Fibroblast of lung (primary cell): ENCODE data around the gene PRX. TPM values are rescaled to one million over a fixed set of nuclear protein-coding genes. Genes with fewer than 3 reads are reported as not detected.

ENCODE experiments used
- DNase-seq, 2 donors: peaks; one replicate each; pipeline versions ENCODE4 v3.0.0 to v3.0.0-alpha.2; 2010; ENCODE audit warnings: low read depth in 2 of 2
- H2AFZ ChIP-seq: 2 replicates; pipeline ENCODE4 v1.5.1; 2012; ENCODE audit warnings: low read length, control low read depth, inconsistent platforms
- H3K27ac ChIP-seq: 2 replicates; pipeline ENCODE4 v1.5.1; 2011; ENCODE audit warnings: low read length, control low read depth; ENCODE audit not compliant: insufficient read depth
- H3K27me3 ChIP-seq: 2 replicates; pipeline ENCODE4 v1.5.1; 2011; ENCODE audit warnings: mild to moderate bottlenecking, low read length; ENCODE audit not compliant: control insufficient read depth, insufficient read depth
- H3K36me3 ChIP-seq: 2 replicates; pipeline ENCODE4 v1.5.1; 2011; ENCODE audit warnings: low read length; ENCODE audit not compliant: control insufficient read depth, insufficient read depth
- H3K4me1 ChIP-seq: 2 replicates; pipeline ENCODE4 v1.5.1; 2011; ENCODE audit warnings: low read length; ENCODE audit not compliant: control insufficient read depth, insufficient read depth; ENCODE audit errors: extremely low read depth
- H3K4me2 ChIP-seq: 2 replicates; pipeline ENCODE4 v1.5.1; 2011; ENCODE audit warnings: low read length, control low read depth; ENCODE audit not compliant: insufficient read depth; ENCODE audit errors: extremely low read depth
- H3K4me3 ChIP-seq, 4 experiments: fragments of 200-600 bp in 1 of 4; sonication (generic) in 1 of 4; replicated peaks in 1 of 4; 2 replicates each; pipeline ENCODE4 v1.5.1; 2011 to 2016; ENCODE audit warnings: low read length in 4 of 4, low read depth in 3 of 4, mild to moderate bottlenecking in 3 of 4, control low read depth in 2 of 4, inconsistent platforms in 1 of 4, mixed read lengths in 1 of 4; ENCODE audit not compliant: insufficient read depth in 1 of 4; ENCODE audit errors: control extremely low read depth in 1 of 4
- H3K79me2 ChIP-seq: 2 replicates; pipeline ENCODE4 v1.5.1; 2012; ENCODE audit warnings: mild to moderate bottlenecking, low read length, inconsistent platforms; ENCODE audit not compliant: control insufficient read depth, insufficient read depth
- H3K9ac ChIP-seq: 2 replicates; pipeline ENCODE4 v1.5.1; 2011; ENCODE audit warnings: mild to moderate bottlenecking, low read length, control low read depth; ENCODE audit not compliant: insufficient read depth
- H3K9me3 ChIP-seq: 2 replicates; pipeline ENCODE4 v1.5.1; 2012; ENCODE audit warnings: low read depth, low read length; ENCODE audit not compliant: control insufficient read depth, insufficient read depth
- H4K20me1 ChIP-seq: 2 replicates; pipeline ENCODE4 v1.5.1; 2011; ENCODE audit warnings: low read length; ENCODE audit not compliant: control insufficient read depth, insufficient read depth; ENCODE audit errors: extremely low read depth
- CTCF ChIP-seq, 2 donors: IDR thresholded peaks in 1 of 2; conservative IDR thresholded peaks in 1 of 2; 1 replicate in 1 of 2; 2 replicates in 1 of 2; pipeline ENCODE4 v1.5.1; 2011 to 2012; ENCODE audit warnings: low read length in 2 of 2, control low read depth in 1 of 2, inconsistent platforms in 1 of 2, low read depth in 1 of 2, mild to moderate bottlenecking in 1 of 2
- EZH2 ChIP-seq: IDR thresholded peaks from 2 replicates; pipeline ENCODE4 v1.5.1; 2012; ENCODE audit warnings: low read length, control low read depth, mild to moderate bottlenecking; ENCODE audit errors: missing control alignments
- polyA plus RNA-seq, 2 donors: library from polyadenylated mRNA; depleted of rRNA in 1 of 2; stranded (reverse) in 1 of 2; unstranded in 1 of 2; fragments of >200 nt; gene quantifications; 2 replicates each; pipeline ENCODE4 v1.2.1, GENCODE V29; 2011 to 2012; ENCODE audit warnings: missing spikeins in 1 of 2
- total RNA-seq: library from RNA; depleted of rRNA; stranded (reverse); fragments of >200 nt; gene quantifications from 2 replicates; pipeline ENCODE4 v1.2.1, GENCODE V29; 2014

Gene PRX
- total and polyA plus RNA-seq, 2 donors (not counting 1 experiment from before 2014, with no cell fraction given): 0.91 to 3.6 TPM

- Histone ChIP-seq H3K27me3 (no peaks in the 10 kb centered on the region), H2AFZ (no peak overlapping the region), H3K4me2 (no peak overlapping the region), H3K79me2 (no peaks in the 10 kb centered on the region), H3K36me3 (no peaks in the 10 kb centered on the region), H3K27ac (no peak overlapping the region), H3K4me1 (no peaks in the 10 kb centered on the region), H3K4me3 (no peak overlapping the region), H3K9ac (no peak overlapping the region), H4K20me1 (no peaks in the 10 kb centered on the region), H3K9me3 (no peaks in the 10 kb centered on the region)
- no peak for TF ChIP-seq EZH2
- no peak for TF ChIP-seq CTCF (conservative IDR thresholded peaks at IDR 0.05 in 1 of 2, IDR thresholded peaks at IDR 0.05 in 1 of 2; ENCODE audit: low read depth in 1 of 2, low read length in 2 of 2)
- DNase-seq: no peak
Measured at GRCh38 chr19:40378509-40378908, 34.7 kb downstream of the PRX start.

GRCh38 chr19:40377876-40378385 is 35.2 kb downstream of the PRX start:
- H3K27ac ChIP-seq: no peak overlapping the region
- no peak overlapping the region for H2AFZ ChIP-seq
- no peak overlapping the region for H3K9ac ChIP-seq
- H4K20me1 ChIP-seq: no peaks in the 10 kb centered on the region
- no peak overlapping the region for H3K4me2 ChIP-seq
- H3K27me3 ChIP-seq: no peaks in the 10 kb centered on the region
- DNase-seq: no peak
- H3K4me3 ChIP-seq: no peak overlapping the region
- H3K36me3 ChIP-seq: no peaks in the 10 kb centered on the region
- no peaks in the 10 kb centered on the region for H3K79me2 ChIP-seq
- H3K9me3 ChIP-seq: no peaks in the 10 kb centered on the region
- H3K4me1 ChIP-seq: no peaks in the 10 kb centered on the region
- no peak for TF ChIP-seq EZH2
- no peak for TF ChIP-seq CTCF (conservative IDR thresholded peaks at IDR 0.05 in 1 of 2, IDR thresholded peaks at IDR 0.05 in 1 of 2; ENCODE audit: low read depth in 1 of 2, low read length in 2 of 2)

DNA sequence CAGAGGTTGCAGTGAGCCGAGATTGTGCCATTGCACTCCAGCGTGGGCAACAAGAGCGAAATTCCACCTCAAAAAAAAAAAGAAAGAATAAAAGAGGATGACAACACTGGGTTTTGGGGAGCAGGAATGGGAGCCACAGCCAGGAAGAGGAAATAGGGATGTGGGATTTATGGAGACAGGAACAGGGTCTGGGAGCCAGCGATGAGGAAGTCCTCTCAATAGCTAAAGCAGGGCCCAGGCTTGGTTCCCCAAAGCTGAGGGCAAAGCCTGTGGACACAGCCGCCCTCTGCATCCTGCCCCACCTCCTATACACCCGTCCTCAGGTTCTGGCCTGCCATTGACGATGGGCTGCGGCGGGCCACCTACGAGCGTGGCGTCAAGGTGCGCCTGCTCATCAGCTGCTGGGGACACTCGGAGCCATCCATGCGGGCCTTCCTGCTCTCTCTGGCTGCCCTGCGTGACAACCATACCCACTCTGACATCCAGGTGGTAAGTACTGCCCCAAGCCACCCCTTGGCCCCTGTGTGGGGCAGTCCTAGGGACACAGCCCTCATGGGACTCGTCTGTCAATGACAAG is 36.8 kb downstream of the PRX start:
- TF ChIP-seq CTCF (conservative IDR thresholded peaks at IDR 0.05 in 1 of 2, IDR thresholded peaks at IDR 0.05 in 1 of 2; ENCODE audit: low read depth in 1 of 2, low read length in 2 of 2): no peak
- no peak for TF ChIP-seq EZH2
- Histone ChIP-seq H3K27me3 (no peaks in the 10 kb centered on the region), H3K9ac (no peak overlapping the region), H3K36me3 (peaks cover 4% of the 10 kb centered on the region), H3K4me1 (no peaks in the 10 kb centered on the region), H3K79me2 (no peaks in the 10 kb centered on the region), H3K27ac (no peak overlapping the region), H3K4me3 (no peak overlapping the region), H4K20me1 (no peaks in the 10 kb centered on the region), H2AFZ (no peak overlapping the region), H3K9me3 (no peaks in the 10 kb centered on the region), H3K4me2 (no peak overlapping the region)
- DNase-seq: no peak
